ENCODE results near the gene CASP5.

The CASP5 gene

DNA sequence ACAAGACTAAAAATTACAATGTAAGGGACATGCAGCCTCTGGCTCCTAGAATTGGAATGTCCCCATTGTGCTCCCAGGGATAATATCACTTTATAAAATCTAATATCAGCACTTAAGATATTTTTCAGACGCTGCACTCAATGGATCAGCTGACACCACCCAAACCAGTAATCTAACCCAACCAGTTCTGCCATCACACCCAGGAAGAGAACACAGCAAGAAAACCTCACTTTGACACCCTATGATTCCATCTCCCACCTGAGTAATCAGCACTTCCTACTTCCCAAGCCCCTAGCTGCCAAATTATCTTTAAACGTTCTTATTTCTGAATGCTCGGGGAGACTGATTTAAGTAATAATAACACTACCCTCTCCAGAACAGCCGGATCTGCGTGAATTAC, 57.2 kb downstream of the CASP5 start:
- DNase-seq, result no peak

DNA sequence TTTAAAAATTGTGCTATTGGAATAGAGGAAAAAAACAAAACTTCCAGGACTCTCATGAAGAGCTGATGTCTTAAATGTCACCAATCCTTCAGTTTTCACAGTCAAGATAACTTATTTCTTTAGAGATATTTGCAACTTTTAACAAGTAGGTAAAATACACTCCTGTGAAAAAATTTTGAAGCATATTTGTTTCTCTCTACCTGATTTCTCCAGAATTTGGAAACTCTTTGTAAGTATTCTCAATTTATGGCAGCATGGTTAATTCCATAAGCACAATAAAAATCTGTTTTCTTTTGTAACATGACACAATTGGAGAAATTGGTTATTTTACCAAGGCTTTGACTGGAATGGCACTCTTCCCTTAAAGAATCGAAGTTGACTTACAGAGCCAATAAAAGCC, 58.7 kb downstream of the CASP5 start:
- DNase-seq, result no peak

DNA sequence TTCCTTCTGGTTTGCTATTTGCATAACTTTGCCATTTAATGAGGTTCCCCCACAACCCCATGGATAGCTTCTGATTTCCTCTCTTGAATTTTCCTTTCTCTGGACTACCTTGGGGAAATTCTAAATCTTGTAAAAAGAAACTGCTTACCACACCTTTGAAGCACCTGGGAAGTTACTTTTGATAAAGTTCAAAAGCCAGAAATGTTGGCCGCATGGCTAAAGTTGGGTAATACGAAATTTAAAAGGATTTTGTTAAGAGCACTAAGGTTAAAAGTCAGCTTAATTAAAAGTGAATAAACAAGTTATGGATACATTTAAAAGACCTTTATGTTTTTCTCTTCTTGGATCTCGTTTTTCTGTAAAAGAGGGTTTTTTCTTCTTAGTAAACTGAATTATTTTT, 60.1 kb downstream of the CASP5 start:
- no peak for DNase-seq

DNA sequence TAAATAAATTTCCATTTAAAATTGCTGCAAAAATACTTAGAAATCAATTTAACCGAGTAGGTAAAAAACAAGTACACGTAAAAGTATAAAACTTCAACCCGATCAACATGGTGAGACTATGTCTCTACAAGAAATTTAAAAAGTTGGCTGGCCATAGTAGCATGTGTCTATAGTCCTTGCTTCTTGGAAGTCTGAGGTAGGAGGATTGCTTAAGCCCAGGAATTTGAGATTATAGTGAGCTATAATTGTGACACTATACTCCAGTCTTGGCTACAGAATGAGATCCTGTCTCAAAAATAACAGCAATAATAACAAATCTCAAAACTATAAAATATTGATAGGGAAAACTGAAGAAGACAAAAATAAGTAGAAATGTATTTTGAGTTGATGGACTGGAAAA, 65.7 kb downstream of the CASP5 start:
- DNase-seq, result no peak

DNA sequence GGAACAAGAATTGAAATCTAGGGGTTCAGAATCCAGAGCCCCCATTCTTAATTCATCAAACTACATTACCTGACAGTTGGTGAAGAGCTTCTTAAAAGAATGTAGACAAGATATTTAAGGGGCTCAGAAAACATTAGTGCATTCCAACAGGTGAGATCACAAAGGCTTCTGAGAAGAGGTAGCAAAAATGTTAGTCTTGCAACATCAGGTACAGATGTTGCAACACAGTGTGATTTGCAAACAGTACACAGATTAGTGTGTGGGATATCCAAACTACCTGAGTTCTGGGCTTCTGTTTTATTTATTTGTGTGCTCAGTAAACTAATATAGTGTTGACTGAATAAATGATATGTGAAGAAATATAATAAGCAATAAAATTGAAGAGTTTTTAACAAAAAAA, 66.4 kb downstream of the CASP5 start:
- no peak for DNase-seq

DNA sequence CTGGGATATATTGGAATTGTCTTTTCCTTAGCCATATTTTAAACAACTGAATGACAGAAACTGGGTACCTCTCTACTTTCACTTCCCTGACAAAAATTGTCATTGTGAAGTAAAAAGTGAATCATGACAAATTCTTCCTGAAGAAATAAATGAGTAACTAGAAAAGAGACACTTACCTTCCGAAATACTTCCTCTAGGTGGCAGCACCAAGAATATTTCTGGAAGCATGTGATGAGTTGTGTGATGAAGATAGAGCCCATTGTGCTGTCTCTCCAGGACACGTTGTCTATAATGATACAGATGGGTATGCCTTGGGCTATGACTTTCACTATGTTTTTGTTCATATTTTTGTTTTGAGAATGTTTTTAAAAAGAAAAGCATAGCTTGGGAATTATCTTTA, 76.1 kb downstream of the CASP5 start:
- no peak for DNase-seq
